Pancreas (tissue), 10 donors: Measurements from ENCODE around the gene MMD2. TPM values are rescaled to one million over a fixed set of nuclear protein-coding genes. Genes with fewer than 3 reads are reported as not detected.

Experiments
- ATAC-seq, 4 donors: fragments of 200-7000 bp; cut with Tn5 transposase; one replicate each; pipeline versions ENCODE4 v1.8.0 to v1.9.1; 2020; ENCODE audit warnings: mild to moderate bottlenecking in 4 of 4, moderate library complexity in 4 of 4
- DNase-seq, 6 donors: peaks; one replicate each; pipeline ENCODE4 v3.0.0-alpha.2; 2020
- FAIRE-seq: peaks from 2 replicates; lab custom pipeline; 2012; peaks lifted over from hg19 to GRCh38; lab: Jason Lieb, UNC
- H3K27ac ChIP-seq, 4 donors: fragments of 200-600 bp; sonication (generic); 1 replicate in 3 of 4; 2 replicates in 1 of 4; pipeline versions ENCODE4 v1.5.0 to v1.8.0; 2020
- H3K27me3 ChIP-seq, 4 donors: fragments of 200-600 bp; one replicate each; pipeline ENCODE4 v1.8.0; 2021
- H3K36me3 ChIP-seq, 3 donors: fragments of 200-600 bp; sonication (generic) in 1 of 3; one replicate each; pipeline versions ENCODE4 v1.5.0 to v1.8.0; 2020 to 2021
- H3K4me1 ChIP-seq, 3 donors: fragments of 200-600 bp; one replicate each; pipeline ENCODE4 v1.8.0; 2021
- H3K4me3 ChIP-seq, 4 donors: fragments of 200-600 bp; sonication (generic) in 2 of 4; one replicate each; pipeline versions ENCODE4 v1.5.0 to v1.8.0; 2020 to 2021
- H3K9me3 ChIP-seq, 4 donors: fragments of 200-600 bp; one replicate each; pipeline ENCODE4 v1.8.0; 2021
- CTCF ChIP-seq, 4 donors: fragments of 200-600 bp; sonication (generic) in 3 of 4; IDR thresholded peaks; one replicate each; pipeline versions ENCODE4 v1.5.0 to v1.8.0; 2021; ENCODE audit warnings: antibody characterized with exemption in 4 of 4
- WGBS, 2 donors: extraction: QIAGEN DNeasy Blood & Tissue Kit; methylation state at CpG; one replicate each; pipeline ENCODE4 v1.1.7; 2013; 5-methylcytosine and 5-hydroxymethylcytosine counted together
- intact Hi-C, 3 donors: fragments of 100-400 bp; cut with DNase I; formaldehyde crosslinking; loops; one replicate each; pipeline versions ENCODE4 v1.11.1 to v1.14.2; 2022
- polyA plus RNA-seq, 2 donors: library from polyadenylated mRNA; stranded (reverse); fragments of 200-250 nt; gene quantifications; one replicate each; pipeline ENCODE4 v1.2.3, GENCODE V29; 2013
- total RNA-seq, 6 donors: library from RNA; stranded (reverse); fragmentation: NEBNext Ultra II Directional in 4 of 6; extraction: Animal tissue kit (Norgen Biotek cat#: 25700) in 4 of 6; gene quantifications; one replicate each; pipeline versions ENCODE4 v1.2.1 to v1.2.4, GENCODE V29; 2021 to 2023
- donor health status: healthy with polysubstance abuse.
- donor health status: DM: no; HTN: no; CAD: no; lungs with moderate emphysema.
- donor health status: DM: no; HTN: no; CAD: no.
- donor health status: control.
- donor health status: control.
- donor health status: Bipolar disorder and iron deficiency.
- donor health status: DM: yes; HTN: yes; CAD: no.
- donor health status: DM: no; HTN: no; CAD: no.
- donor health status: DM: no; HTN: no; CAD: no.
- donor health status: DM: yes; HTN: yes; CAD: no.

MMD2 gene
- total and polyA plus RNA-seq, 8 donors: 0.05 TPM; not detected in 7

- no peak overlapping the region for H3K4me3 ChIP-seq
- H3K27me3 ChIP-seq: no peaks in the 10 kb centered on the region
- DNase-seq (no peak), ATAC-seq (no peak), FAIRE-seq (no peak)
- no peaks in the 10 kb centered on the region for H3K36me3 ChIP-seq
- 70 to 82% methylated on average over 27 of the region's 27 CpGs for WGBS, 2 donors
- no peak overlapping the region for H3K27ac ChIP-seq
- TF ChIP-seq CTCF (IDR thresholded peaks at IDR 0.05): no peak
- H3K4me1 ChIP-seq: peaks cover 0 to 7% (median 0%) of the 10 kb centered on the region in 3 donors
- intact Hi-C loops: loop anchor here in 1 of 3 donors (5.0 kb wide), 1 partner anchor 47 kb away; no protein-coding TSS in a partner anchor
- H3K9me3 ChIP-seq: no peaks in the 10 kb centered on the region
Observed at GRCh38 chr7:4879396-4880081, 79.4 kb downstream of the MMD2 start.

GRCh38 chr7:4878336-4879335 is 80.4 kb downstream of the MMD2 start:
- intact Hi-C loops: loop anchor here in 1 of 3 donors (5.0 kb wide), 1 partner anchor 46 kb away; no protein-coding TSS in a partner anchor
- 75 to 89% methylated on average over 45 of the region's 45 CpGs for WGBS, 2 donors
- H3K36me3 ChIP-seq: no peaks in the 10 kb centered on the region
- H3K9me3 ChIP-seq: no peaks in the 10 kb centered on the region
- H3K4me1 ChIP-seq: peaks cover 0 to 7% (median 0%) of the 10 kb centered on the region in 3 donors
- FAIRE-seq: no peak
- ATAC-seq: no peak
- no peak for TF ChIP-seq CTCF (IDR thresholded peaks at IDR 0.05)
- no peak for DNase-seq
- H3K4me3 ChIP-seq: no peak overlapping the region
- H3K27ac ChIP-seq: no peak overlapping the region
- H3K27me3 ChIP-seq: no peaks in the 10 kb centered on the region

GRCh38 chr7:4876586-4876985 is 82.4 kb downstream of the MMD2 start:
- Histone ChIP-seq H3K27me3 (no peaks in the 10 kb centered on the region), H3K9me3 (no peaks in the 10 kb centered on the region), H3K4me1 (no peaks in the 10 kb centered on the region), H3K36me3 (no peaks in the 10 kb centered on the region), H3K27ac (no peak overlapping the region), H3K4me3 (no peak overlapping the region)
- intact Hi-C loops: loop anchor here in 1 of 3 donors (5.0 kb wide), 1 partner anchor 44 kb away; no protein-coding TSS in a partner anchor
- ATAC-seq (no peak), DNase-seq (no peak), FAIRE-seq (no peak)
- WGBS, 2 donors: 94 to 98% methylated on average over 18 of the region's 18 CpGs
- TF ChIP-seq CTCF (IDR thresholded peaks at IDR 0.05): no peak

GRCh38 chr7:4875391-4875790 is 83.6 kb downstream of the MMD2 start:
- WGBS, 2 donors: 86 to 91% methylated on average over 15 of the region's 15 CpGs
- no peak for DNase-seq
- intact Hi-C loops: loop anchor here in 1 of 3 donors (5.0 kb wide), 1 partner anchor 43 kb away; no protein-coding TSS in a partner anchor
- Histone ChIP-seq H3K4me3 (no peak overlapping the region), H3K27ac (no peak overlapping the region), H3K36me3 (no peaks in the 10 kb centered on the region), H3K27me3 (no peaks in the 10 kb centered on the region), H3K9me3 (no peaks in the 10 kb centered on the region), H3K4me1 (no peaks in the 10 kb centered on the region)
- no peak for FAIRE-seq
- no peak for TF ChIP-seq CTCF (IDR thresholded peaks at IDR 0.05)
- ATAC-seq: no peak
